ENCODE results near the gene CHGA. TPM values are rescaled to one million over a fixed set of nuclear protein-coding genes. Genes with fewer than 3 reads are reported as not detected.

The CHGA gene
- total and polyA plus RNA-seq, 10 of the 15 experiments (the other 5 are each of a cell fraction or from before 2014, with no cell fraction given) = 0.11 to 0.23 TPM; not detected in 8

DNA sequence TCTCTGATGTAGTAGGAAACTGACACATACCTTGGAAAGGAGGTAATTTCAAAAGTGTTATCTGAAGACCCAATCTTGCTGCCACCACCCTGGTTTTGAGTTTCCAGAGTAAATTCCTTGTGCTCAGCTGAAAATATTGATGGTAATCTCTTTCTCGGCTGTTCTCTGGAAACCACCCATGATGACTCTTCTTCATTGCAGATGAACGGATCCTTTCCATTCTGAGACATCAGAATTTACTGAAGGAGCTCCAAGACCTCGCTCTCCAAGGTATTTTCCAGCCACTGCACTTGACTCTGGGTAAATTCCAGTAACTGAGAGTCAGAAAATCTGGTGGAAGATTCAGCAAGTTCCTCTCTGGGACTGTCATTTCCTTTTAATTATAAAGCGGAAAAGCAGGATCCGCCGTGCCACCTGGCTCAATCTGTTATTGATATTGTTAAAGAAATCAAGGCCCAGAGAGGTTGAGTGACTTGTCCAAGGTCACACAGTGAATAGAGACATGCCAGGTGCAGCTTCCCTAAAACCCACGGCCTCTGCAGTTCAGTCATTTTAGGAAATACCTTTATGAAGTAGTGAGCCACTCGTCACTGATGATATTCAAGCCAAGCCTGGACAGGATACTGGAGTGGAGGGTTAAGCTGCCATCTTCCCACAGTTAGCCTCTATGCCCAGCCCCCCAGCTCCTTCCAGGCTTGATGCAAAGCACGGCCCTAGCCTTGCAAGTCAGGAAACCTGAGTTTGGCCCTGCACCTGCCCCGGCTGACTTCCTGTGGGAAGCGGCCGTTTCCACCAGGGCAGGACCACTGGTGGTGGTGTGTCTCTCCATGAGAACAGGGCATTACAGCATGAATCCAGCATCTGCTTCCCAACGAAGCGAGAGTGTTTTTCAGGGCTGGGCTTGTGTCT lies 4.7 kb downstream of the CHGA start:
- Histone ChIP-seq H3K79me2 (ENCODE audit: control insufficient read depth, insufficient read depth, low read length) (no peaks in the 10 kb centered on the region), H3K36me3 (ENCODE audit: control insufficient read depth in 2 of 2, insufficient read depth in 2 of 2, low read length in 1 of 2) (no peaks in the 10 kb centered on the region), H3K27ac (ENCODE audit: control insufficient read depth, insufficient read depth) (no peak overlapping the region), H4K20me1 (ENCODE audit: control insufficient read depth, insufficient read depth) (no peaks in the 10 kb centered on the region), H3K9ac (ENCODE audit: control insufficient read depth, insufficient read depth, low read length) (no peak overlapping the region), H2AFZ (ENCODE audit: control insufficient read depth, low read depth, low read length) (no peak overlapping the region), H3K4me1 (ENCODE audit: control insufficient read depth, insufficient read depth, low read length) (no peaks in the 10 kb centered on the region; the same call in 1 of the 2 replicates), H3K27me3 (replicated peaks in 1 of 2; ENCODE audit: control insufficient read depth in 2 of 2, insufficient read depth in 2 of 2, low read length in 1 of 2) (no peaks in the 10 kb centered on the region), H3K4me3 (no peak overlapping the region), H3K9me3 (replicated peaks; ENCODE audit: control insufficient read depth, insufficient read depth, low read length) (no peaks in the 10 kb centered on the region), H3K4me2 (ENCODE audit: control insufficient read depth, insufficient read depth) (no peak overlapping the region)
- no TSS peak for BruUV-seq (replicated peaks)
- WGBS (ENCODE audit: insufficient coverage, insufficient replicate concordance, low lambda C conversion rate, missing lambda C conversion rate) = 55% methylated on average over 14 of the region's 14 CpGs
- SMC1A ChIA-PET (ENCODE audit: uncharacterized antibody, unreplicated experiment) = no interaction called here
- in situ Hi-C loops (cut with MboI) = no loop called here
- DNase-seq (ENCODE audit: low read depth, low spot score) = no peak
- RAD21 ChIA-PET (ENCODE audit: unreplicated experiment) = no interaction called here
- TF ChIP-seq ZBTB4 (CRISPR knock-in tag; IDR thresholded peaks at IDR 0.05) (no peak), HDAC6 (IDR thresholded peaks at IDR 0.05; ENCODE audit: unreplicated experiment) (no peak), CEBPZ (IDR thresholded peaks at IDR 0.05; ENCODE audit: low read depth, low read length) (no peak), POLR2A (IDR thresholded peaks at IDR 0.05; ENCODE audit: low read depth, low read length) (no peak), EZH2 (IDR thresholded peaks at IDR 0.05; ENCODE audit: borderline replicate concordance, control insufficient read depth, low read depth, low read length) (no peak), STAT1 (conservative IDR thresholded peaks at IDR 0.05) (no peak), RAD21 (IDR thresholded peaks at IDR 0.05; ENCODE audit: insufficient read depth, low read depth, low read length) (no peak), SP1 (IDR thresholded peaks at IDR 0.05; ENCODE audit: low read depth, low read length) (no peak)
- TF ChIP-seq, protein P1, sequence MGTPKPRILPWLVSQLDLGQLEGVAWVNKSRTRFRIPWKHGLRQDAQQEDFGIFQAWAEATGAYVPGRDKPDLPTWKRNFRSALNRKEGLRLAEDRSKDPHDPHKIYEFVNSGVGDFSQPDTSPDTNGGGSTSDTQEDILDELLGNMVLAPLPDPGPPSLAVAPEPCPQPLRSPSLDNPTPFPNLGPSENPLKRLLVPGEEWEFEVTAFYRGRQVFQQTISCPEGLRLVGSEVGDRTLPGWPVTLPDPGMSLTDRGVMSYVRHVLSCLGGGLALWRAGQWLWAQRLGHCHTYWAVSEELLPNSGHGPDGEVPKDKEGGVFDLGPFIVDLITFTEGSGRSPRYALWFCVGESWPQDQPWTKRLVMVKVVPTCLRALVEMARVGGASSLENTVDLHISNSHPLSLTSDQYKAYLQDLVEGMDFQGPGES (IDR thresholded peaks at IDR 0.05) = no peak
- ATAC-seq = no peak
- POLR2A ChIA-PET = no interaction called here
- CTCF ChIA-PET = no interaction called here
- no peak for FAIRE-seq
- intact Hi-C loops (cut with micrococcal nuclease; ENCODE audit: unreplicated experiment) = no loop called here

Data from GM12878 (cell line).